DND-41 (cell line): ENCODE measurements around the gene TM9SF2.

ENCODE experiments used
- EZH2 ChIP-seq: IDR thresholded peaks from 3 replicates; pipeline ENCODE4 v1.6.1; 2012; ENCODE audit warnings: borderline replicate concordance, low read depth, mild to moderate bottlenecking, moderate library complexity, low read length, inconsistent platforms; ENCODE audit not compliant: severe bottlenecking
- TF ChIP-seq, protein P1 (sequence below): IDR thresholded peaks from 2 replicates; pipeline ENCODE4 v1.5.1; 2012; ENCODE audit warnings: borderline replicate concordance, low read length, moderate library complexity, mild to moderate bottlenecking; ENCODE audit not compliant: poor library complexity, severe bottlenecking; ENCODE audit errors: extremely low read depth

DNA sequence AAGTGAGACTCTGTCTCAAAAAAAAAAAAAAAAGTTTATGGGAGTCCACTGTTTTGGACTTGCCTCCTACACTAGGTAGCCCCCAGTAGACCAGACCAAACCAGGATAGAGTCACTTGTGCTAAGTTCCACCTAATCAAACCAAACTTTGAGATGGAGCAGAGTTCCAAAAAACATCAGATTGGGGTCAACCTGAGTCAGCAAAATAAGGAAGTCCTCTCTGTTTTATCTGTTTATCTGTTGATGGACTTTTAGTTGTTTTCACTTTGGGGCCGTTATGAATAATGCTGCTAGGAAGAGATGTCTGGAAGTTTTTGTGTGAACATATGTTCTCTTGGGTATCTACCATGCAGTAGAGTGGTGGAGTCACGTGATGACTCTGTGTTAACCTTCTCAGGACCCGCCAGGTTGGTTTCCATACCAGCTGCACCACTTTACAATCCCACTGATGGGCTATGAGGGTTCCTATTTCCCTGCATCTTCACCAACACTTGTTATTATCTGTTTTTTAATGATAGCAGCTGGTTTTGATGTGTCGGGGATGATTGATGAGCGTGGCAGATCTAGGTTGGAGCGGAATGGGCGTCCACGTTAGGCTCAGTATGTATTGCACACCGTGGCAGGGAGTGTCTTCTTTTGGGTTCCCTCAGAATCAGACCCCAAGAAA lies 46.6 kb upstream of the TM9SF2 start:
- TF ChIP-seq, protein P1, sequence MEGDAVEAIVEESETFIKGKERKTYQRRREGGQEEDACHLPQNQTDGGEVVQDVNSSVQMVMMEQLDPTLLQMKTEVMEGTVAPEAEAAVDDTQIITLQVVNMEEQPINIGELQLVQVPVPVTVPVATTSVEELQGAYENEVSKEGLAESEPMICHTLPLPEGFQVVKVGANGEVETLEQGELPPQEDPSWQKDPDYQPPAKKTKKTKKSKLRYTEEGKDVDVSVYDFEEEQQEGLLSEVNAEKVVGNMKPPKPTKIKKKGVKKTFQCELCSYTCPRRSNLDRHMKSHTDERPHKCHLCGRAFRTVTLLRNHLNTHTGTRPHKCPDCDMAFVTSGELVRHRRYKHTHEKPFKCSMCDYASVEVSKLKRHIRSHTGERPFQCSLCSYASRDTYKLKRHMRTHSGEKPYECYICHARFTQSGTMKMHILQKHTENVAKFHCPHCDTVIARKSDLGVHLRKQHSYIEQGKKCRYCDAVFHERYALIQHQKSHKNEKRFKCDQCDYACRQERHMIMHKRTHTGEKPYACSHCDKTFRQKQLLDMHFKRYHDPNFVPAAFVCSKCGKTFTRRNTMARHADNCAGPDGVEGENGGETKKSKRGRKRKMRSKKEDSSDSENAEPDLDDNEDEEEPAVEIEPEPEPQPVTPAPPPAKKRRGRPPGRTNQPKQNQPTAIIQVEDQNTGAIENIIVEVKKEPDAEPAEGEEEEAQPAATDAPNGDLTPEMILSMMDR: no peak
- TF ChIP-seq EZH2: no peak
